ENCODE results near the gene MEGF11.

The MEGF11 gene

DNA sequence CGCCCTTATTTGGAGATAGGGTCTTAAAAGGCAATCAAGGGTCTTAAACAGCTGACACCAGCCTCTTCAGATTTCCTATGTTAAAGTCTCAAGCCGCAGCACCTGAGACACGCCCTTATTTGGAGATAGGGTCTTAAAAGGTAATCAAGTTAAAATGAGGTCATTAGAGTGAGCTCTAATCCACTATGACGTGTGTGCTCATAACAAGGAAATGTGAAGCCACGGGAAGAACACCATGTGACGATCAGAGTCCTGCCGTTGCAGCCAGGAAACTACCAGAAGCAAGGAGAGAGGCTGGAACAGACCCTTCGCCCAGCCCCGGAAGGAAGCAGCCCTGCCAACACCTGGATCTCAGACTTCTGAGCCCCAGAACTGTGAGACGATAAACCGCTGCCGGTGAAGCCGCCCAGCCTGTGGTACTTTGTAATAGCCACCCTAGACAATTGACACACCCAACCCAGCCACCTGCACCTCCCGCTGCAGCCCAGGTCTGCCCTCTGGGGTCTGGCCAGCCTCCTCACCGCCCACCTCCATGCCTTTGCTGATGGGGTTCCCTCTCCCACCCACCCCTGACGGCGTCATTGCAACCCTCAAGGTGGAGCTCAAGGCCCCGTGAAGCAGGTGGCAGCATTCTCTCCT is 137.9 kb downstream of the MEGF11 start:
- no peaks in the 10 kb centered on the region for H3K9me3 ChIP-seq (ENCODE audit: control insufficient read depth, insufficient read depth, low read depth, low read length)
- CTCF ChIA-PET, result no interaction called here
- H3K4me1 ChIP-seq (ENCODE audit: control insufficient read depth, insufficient read depth, low read length), result no peaks in the 10 kb centered on the region
- POLR2A ChIA-PET, result interaction anchor here (0.6 kb wide), 1 partner anchor 60 kb away, joined by 5 read pairs; no protein-coding TSS in a partner anchor
- no peaks in the 10 kb centered on the region for H3K36me3 ChIP-seq (ENCODE audit: control insufficient read depth in 2 of 2, insufficient read depth in 1 of 2, low read length in 2 of 2)
- no peak overlapping the region for H3K4me3 ChIP-seq (ENCODE audit: low read depth, low read length)
- H3K27ac ChIP-seq (ENCODE audit: extremely low read depth, low read depth, low read length), result no peak overlapping the region
- TF ChIP-seq, protein P1, sequence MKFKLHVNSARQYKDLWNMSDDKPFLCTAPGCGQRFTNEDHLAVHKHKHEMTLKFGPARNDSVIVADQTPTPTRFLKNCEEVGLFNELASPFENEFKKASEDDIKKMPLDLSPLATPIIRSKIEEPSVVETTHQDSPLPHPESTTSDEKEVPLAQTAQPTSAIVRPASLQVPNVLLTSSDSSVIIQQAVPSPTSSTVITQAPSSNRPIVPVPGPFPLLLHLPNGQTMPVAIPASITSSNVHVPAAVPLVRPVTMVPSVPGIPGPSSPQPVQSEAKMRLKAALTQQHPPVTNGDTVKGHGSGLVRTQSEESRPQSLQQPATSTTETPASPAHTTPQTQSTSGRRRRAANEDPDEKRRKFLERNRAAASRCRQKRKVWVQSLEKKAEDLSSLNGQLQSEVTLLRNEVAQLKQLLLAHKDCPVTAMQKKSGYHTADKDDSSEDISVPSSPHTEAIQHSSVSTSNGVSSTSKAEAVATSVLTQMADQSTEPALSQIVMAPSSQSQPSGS (tag by site-specific recombination; IDR thresholded peaks at IDR 0.05; ENCODE audit: low read depth), result peak; percentile 82
- TF ChIP-seq ZNF354C (tag by site-specific recombination; IDR thresholded peaks at IDR 0.05; ENCODE audit: borderline replicate concordance, low read depth), result no peak
- TF ChIP-seq ZNF426 (tag by site-specific recombination; IDR thresholded peaks at IDR 0.05), result no peak
- TF ChIP-seq ZFHX2 (tag by site-specific recombination; conservative IDR thresholded peaks at IDR 0.05), result peak; percentile 54
- TF ChIP-seq ZFP3 (tag by site-specific recombination; IDR thresholded peaks at IDR 0.05; ENCODE audit: low read depth), result no peak
- no peak for TF ChIP-seq ZNF112 (tag by site-specific recombination; IDR thresholded peaks at IDR 0.05)
- no peak for TF ChIP-seq ZFP37 (tag by site-specific recombination; IDR thresholded peaks at IDR 0.05)
- no peak for TF ChIP-seq ZNF155 (tag by site-specific recombination; IDR thresholded peaks at IDR 0.05)
- TF ChIP-seq, protein P2, sequence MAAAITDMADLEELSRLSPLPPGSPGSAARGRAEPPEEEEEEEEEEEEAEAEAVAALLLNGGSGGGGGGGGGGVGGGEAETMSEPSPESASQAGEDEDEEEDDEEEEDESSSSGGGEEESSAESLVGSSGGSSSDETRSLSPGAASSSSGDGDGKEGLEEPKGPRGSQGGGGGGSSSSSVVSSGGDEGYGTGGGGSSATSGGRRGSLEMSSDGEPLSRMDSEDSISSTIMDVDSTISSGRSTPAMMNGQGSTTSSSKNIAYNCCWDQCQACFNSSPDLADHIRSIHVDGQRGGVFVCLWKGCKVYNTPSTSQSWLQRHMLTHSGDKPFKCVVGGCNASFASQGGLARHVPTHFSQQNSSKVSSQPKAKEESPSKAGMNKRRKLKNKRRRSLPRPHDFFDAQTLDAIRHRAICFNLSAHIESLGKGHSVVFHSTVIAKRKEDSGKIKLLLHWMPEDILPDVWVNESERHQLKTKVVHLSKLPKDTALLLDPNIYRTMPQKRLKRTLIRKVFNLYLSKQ (tag by site-specific recombination; IDR thresholded peaks at IDR 0.05; ENCODE audit: borderline replicate concordance), result no peak
- no peak for TF ChIP-seq ZNF140 (tag by site-specific recombination; IDR thresholded peaks at IDR 0.05)
- TF ChIP-seq, protein P3, sequence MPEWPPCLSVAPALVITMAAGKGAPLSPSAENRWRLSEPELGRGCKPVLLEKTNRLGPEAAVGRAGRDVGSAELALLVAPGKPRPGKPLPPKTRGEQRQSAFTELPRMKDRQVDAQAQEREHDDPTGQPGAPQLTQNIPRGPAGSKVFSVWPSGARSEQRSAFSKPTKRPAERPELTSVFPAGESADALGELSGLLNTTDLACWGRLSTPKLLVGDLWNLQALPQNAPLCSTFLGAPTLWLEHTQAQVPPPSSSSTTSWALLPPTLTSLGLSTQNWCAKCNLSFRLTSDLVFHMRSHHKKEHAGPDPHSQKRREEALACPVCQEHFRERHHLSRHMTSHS (tag by site-specific recombination; IDR thresholded peaks at IDR 0.05), result no peak
- TF ChIP-seq ZNF791 (tag by site-specific recombination; IDR thresholded peaks at IDR 0.05), result no peak
- no peak for TF ChIP-seq HOXA7 (CRISPR knock-in tag; IDR thresholded peaks at IDR 0.05; ENCODE audit: borderline replicate concordance)
- peak; percentile 87 for TF ChIP-seq ZBTB21 (tag by site-specific recombination; IDR thresholded peaks at IDR 0.05)
- TF ChIP-seq, protein P4, sequence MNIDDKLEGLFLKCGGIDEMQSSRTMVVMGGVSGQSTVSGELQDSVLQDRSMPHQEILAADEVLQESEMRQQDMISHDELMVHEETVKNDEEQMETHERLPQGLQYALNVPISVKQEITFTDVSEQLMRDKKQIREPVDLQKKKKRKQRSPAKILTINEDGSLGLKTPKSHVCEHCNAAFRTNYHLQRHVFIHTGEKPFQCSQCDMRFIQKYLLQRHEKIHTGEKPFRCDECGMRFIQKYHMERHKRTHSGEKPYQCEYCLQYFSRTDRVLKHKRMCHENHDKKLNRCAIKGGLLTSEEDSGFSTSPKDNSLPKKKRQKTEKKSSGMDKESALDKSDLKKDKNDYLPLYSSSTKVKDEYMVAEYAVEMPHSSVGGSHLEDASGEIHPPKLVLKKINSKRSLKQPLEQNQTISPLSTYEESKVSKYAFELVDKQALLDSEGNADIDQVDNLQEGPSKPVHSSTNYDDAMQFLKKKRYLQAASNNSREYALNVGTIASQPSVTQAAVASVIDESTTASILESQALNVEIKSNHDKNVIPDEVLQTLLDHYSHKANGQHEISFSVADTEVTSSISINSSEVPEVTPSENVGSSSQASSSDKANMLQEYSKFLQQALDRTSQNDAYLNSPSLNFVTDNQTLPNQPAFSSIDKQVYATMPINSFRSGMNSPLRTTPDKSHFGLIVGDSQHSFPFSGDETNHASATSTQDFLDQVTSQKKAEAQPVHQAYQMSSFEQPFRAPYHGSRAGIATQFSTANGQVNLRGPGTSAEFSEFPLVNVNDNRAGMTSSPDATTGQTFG (tag by site-specific recombination; IDR thresholded peaks at IDR 0.05; ENCODE audit: borderline replicate concordance), result no peak
- TF ChIP-seq, protein P5, sequence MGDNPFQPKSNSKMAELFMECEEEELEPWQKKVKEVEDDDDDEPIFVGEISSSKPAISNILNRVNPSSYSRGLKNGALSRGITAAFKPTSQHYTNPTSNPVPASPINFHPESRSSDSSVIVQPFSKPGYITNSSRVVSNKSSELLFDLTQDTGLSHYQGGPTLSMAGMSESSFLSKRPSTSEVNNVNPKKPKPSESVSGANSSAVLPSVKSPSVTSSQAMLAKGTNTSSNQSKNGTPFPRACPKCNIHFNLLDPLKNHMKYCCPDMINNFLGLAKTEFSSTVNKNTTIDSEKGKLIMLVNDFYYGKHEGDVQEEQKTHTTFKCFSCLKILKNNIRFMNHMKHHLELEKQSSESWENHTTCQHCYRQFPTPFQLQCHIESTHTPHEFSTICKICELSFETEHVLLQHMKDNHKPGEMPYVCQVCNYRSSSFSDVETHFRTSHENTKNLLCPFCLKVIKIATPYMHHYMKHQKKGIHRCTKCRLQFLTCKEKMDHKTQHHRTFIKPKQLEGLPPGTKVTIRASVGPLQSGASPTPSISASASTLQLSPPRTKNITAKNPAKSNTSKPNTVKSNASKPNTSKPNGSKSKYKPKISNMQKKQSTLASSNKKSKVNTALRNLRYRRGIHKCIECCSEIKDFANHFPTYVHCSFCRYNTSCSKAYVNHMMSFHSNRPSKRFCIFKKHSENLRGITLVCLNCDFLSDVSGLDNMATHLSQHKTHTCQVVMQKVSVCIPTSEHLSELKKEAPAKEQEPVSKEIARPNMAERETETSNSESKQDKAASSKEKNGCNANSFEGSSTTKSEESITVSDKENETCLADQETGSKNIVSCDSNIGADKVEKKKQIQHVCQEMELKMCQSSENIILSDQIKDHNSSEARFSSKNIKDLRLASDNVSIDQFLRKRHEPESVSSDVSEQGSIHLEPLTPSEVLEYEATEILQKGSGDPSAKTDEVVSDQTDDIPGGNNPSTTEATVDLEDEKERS (tag by site-specific recombination; IDR thresholded peaks at IDR 0.05), result no peak
- no peak for TF ChIP-seq REPIN1 (tag by site-specific recombination; IDR thresholded peaks at IDR 0.05; ENCODE audit: low read depth)
- no peak for TF ChIP-seq GLIS1 (tag by site-specific recombination; IDR thresholded peaks at IDR 0.05)
- TF ChIP-seq, protein P6, sequence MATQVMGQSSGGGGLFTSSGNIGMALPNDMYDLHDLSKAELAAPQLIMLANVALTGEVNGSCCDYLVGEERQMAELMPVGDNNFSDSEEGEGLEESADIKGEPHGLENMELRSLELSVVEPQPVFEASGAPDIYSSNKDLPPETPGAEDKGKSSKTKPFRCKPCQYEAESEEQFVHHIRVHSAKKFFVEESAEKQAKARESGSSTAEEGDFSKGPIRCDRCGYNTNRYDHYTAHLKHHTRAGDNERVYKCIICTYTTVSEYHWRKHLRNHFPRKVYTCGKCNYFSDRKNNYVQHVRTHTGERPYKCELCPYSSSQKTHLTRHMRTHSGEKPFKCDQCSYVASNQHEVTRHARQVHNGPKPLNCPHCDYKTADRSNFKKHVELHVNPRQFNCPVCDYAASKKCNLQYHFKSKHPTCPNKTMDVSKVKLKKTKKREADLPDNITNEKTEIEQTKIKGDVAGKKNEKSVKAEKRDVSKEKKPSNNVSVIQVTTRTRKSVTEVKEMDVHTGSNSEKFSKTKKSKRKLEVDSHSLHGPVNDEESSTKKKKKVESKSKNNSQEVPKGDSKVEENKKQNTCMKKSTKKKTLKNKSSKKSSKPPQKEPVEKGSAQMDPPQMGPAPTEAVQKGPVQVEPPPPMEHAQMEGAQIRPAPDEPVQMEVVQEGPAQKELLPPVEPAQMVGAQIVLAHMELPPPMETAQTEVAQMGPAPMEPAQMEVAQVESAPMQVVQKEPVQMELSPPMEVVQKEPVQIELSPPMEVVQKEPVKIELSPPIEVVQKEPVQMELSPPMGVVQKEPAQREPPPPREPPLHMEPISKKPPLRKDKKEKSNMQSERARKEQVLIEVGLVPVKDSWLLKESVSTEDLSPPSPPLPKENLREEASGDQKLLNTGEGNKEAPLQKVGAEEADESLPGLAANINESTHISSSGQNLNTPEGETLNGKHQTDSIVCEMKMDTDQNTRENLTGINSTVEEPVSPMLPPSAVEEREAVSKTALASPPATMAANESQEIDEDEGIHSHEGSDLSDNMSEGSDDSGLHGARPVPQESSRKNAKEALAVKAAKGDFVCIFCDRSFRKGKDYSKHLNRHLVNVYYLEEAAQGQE (tag by site-specific recombination; IDR thresholded peaks at IDR 0.05), result no peak
- peak; percentile 91 for TF ChIP-seq ZNF629 (tag by site-specific recombination; IDR thresholded peaks at IDR 0.05)
- peak; percentile 67 for TF ChIP-seq KLF10 (tag by site-specific recombination; IDR thresholded peaks at IDR 0.05)
- TF ChIP-seq, protein P7, sequence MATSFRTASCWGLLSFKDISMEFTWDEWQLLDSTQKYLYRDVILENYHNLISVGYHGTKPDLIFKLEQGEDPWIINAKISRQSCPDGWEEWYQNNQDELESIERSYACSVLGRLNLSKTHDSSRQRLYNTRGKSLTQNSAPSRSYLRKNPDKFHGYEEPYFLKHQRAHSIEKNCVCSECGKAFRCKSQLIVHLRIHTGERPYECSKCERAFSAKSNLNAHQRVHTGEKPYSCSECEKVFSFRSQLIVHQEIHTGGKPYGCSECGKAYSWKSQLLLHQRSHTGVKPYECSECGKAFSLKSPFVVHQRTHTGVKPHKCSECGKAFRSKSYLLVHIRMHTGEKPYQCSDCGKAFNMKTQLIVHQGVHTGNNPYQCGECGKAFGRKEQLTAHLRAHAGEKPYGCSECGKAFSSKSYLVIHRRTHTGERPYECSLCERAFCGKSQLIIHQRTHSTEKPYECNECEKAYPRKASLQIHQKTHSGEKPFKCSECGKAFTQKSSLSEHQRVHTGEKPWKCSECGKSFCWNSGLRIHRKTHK (tag by site-specific recombination; IDR thresholded peaks at IDR 0.05), result no peak
- TF ChIP-seq EGR2 (tag by site-specific recombination; IDR thresholded peaks at IDR 0.05; ENCODE audit: low read depth), result peak; percentile 64; the same call in 1 of the 2 replicates
